ENCODE data around the gene LRSAM1.
A peak's percentile ranks its signal among the peaks of the same experiment; 100 is the strongest.

LRSAM1 gene

DNA sequence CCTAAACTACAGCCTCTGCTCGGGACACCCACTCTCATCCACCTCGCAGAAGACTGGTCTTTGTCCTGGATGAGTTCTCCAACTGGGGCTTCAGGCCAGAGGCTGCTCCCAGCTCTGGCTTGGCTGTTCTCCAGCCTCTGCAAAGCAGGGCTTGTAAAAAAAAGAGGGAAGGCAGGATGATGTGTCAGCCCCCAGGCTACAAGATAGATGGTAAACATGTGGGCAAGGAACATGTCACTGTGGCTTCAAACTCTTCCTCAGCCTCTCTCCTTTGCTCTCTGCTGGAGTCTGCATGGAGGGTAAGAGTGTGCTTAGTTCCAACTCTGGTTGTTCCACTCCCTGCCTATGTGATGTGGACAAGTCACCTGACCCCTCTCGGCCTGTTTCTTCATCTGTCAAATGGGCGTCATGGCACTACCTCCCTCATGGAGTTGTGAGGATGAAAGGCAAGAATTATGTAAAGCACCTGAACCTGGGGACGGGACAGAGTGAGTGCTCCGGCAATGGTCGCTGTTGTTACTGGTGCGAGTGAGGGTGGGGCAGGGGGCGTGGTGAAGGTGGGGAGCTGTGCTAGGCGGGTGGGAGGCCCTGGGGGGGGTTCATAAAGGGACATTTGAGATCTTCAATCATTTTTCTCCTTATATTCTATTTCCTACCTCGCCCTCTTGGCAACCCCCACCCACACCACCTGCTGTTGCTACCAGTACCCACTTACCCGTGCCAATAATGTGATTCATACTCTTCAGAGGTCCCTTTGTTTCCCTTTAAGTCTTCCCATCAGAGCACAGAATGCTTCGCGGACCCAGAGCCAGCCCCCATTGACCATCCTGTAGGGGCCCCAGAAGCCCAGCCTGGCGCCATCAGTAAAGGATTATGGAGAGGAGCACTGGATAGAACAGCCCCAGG is 33.9 kb upstream of the LRSAM1 start:
- TF ChIP-seq, protein P1, sequence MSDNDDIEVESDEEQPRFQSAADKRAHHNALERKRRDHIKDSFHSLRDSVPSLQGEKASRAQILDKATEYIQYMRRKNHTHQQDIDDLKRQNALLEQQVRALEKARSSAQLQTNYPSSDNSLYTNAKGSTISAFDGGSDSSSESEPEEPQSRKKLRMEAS (IDR thresholded peaks at IDR 0.05; ENCODE audit: low read depth, low read length) = no peak
- TF ChIP-seq, protein P2, sequence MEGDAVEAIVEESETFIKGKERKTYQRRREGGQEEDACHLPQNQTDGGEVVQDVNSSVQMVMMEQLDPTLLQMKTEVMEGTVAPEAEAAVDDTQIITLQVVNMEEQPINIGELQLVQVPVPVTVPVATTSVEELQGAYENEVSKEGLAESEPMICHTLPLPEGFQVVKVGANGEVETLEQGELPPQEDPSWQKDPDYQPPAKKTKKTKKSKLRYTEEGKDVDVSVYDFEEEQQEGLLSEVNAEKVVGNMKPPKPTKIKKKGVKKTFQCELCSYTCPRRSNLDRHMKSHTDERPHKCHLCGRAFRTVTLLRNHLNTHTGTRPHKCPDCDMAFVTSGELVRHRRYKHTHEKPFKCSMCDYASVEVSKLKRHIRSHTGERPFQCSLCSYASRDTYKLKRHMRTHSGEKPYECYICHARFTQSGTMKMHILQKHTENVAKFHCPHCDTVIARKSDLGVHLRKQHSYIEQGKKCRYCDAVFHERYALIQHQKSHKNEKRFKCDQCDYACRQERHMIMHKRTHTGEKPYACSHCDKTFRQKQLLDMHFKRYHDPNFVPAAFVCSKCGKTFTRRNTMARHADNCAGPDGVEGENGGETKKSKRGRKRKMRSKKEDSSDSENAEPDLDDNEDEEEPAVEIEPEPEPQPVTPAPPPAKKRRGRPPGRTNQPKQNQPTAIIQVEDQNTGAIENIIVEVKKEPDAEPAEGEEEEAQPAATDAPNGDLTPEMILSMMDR (IDR thresholded peaks at IDR 0.05; ENCODE audit: low read depth, low read length) = no peak
- no peak for TF ChIP-seq POLR2A (IDR thresholded peaks at IDR 0.05; ENCODE audit: extremely low read depth, insufficient read length)
- TF ChIP-seq MYC (IDR thresholded peaks at IDR 0.05; ENCODE audit: low read depth, low read length) = no peak
- H3K4me3 ChIP-seq (ENCODE audit: low read depth, low read length) = no peak overlapping the region
- no peak for DNase-seq (ENCODE audit: low read depth)

GRCh38 chr9:127418037-127418471 is 33.3 kb upstream of the LRSAM1 start:
- peak; percentile 67 for DNase-seq (ENCODE audit: low read depth)
- TF ChIP-seq MYC (IDR thresholded peaks at IDR 0.05; ENCODE audit: low read depth, low read length) (no peak), POLR2A (IDR thresholded peaks at IDR 0.05; ENCODE audit: extremely low read depth, insufficient read length) (no peak)
- TF ChIP-seq, protein P2 (IDR thresholded peaks at IDR 0.05; ENCODE audit: low read depth, low read length) = peak; percentile 50
- TF ChIP-seq, protein P1 (IDR thresholded peaks at IDR 0.05; ENCODE audit: low read depth, low read length) = no peak
- H3K4me3 ChIP-seq (ENCODE audit: low read depth, low read length) = no peak overlapping the region

GRCh38 chr9:127419348-127419747 is 32.0 kb upstream of the LRSAM1 start:
- peak overlapping the region; percentile 44 for H3K4me3 ChIP-seq (ENCODE audit: low read depth, low read length)
- no peak for DNase-seq (ENCODE audit: low read depth)

DNA sequence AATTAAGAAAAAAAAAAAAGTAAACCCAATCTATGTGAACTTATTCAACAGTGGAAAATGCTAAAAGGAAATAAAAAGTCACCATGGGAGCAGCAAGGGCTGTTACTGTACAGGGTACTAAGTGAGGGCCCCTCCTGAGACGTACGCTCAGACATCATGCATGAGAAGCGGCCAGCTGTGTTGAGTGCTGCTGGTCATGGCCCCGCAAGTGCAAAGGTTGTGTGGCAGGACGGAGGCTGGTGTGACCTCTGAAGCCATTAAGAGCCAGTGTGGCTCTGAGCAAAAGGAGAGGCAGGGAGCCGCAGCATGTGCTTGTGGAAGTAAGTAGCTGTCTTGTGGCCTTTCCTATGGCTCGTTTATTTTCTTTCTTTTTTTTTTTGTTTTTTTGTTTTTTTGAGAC is 30.3 kb upstream of the LRSAM1 start:
- H3K4me3 ChIP-seq (ENCODE audit: low read depth, low read length) = no peak overlapping the region
- TF ChIP-seq MYC (IDR thresholded peaks at IDR 0.05; ENCODE audit: low read depth, low read length) (no peak), POLR2A (IDR thresholded peaks at IDR 0.05; ENCODE audit: extremely low read depth, insufficient read length) (no peak)
- TF ChIP-seq, protein P1 (IDR thresholded peaks at IDR 0.05; ENCODE audit: low read depth, low read length) = no peak
- TF ChIP-seq, protein P2 (IDR thresholded peaks at IDR 0.05; ENCODE audit: low read depth, low read length) = no peak
- DNase-seq (ENCODE audit: low read depth) = no peak

More at GRCh38 chr9:127419348-127419747, 32.0 kb upstream of the LRSAM1 start:
- TF ChIP-seq, protein P1 (IDR thresholded peaks at IDR 0.05; ENCODE audit: low read depth, low read length) = no peak
- TF ChIP-seq POLR2A (IDR thresholded peaks at IDR 0.05; ENCODE audit: extremely low read depth, insufficient read length) (no peak), MYC (IDR thresholded peaks at IDR 0.05; ENCODE audit: low read depth, low read length) (no peak)
- TF ChIP-seq, protein P2 (IDR thresholded peaks at IDR 0.05; ENCODE audit: low read depth, low read length) = no peak

GRCh38 chr9:127422133-127422782 is 29.1 kb upstream of the LRSAM1 start:
- DNase-seq (ENCODE audit: low read depth) = no peak
- H3K4me3 ChIP-seq (ENCODE audit: low read depth, low read length) = no peak overlapping the region
- TF ChIP-seq, protein P2 (IDR thresholded peaks at IDR 0.05; ENCODE audit: low read depth, low read length) = no peak
- TF ChIP-seq, protein P1 (IDR thresholded peaks at IDR 0.05; ENCODE audit: low read depth, low read length) = no peak
- TF ChIP-seq MYC (IDR thresholded peaks at IDR 0.05; ENCODE audit: low read depth, low read length) (no peak), POLR2A (IDR thresholded peaks at IDR 0.05; ENCODE audit: extremely low read depth, insufficient read length) (no peak)

All from NB4 (cell line).